Hepatocyte (in vitro differentiated cells): ENCODE data around the gene AKR1C8. TPM values are rescaled to one million over a fixed set of nuclear protein-coding genes. Genes with fewer than 3 reads are reported as not detected.

Source experiments
- DNase-seq: peaks from one replicate; pipeline ENCODE4 v3.0.0-alpha.2; 2016; ENCODE audit warnings: low spot score
- H2AFZ ChIP-seq: fragments of 200-600 bp; sonication (generic); 2 replicates; pipeline ENCODE4 v1.6.0; 2016; ENCODE audit warnings: antibody characterized with exemption, mild to moderate bottlenecking
- H3K27ac ChIP-seq: fragments of 200-600 bp; sonication (generic); 2 replicates; pipeline ENCODE4 v1.5.1; 2016; ENCODE audit warnings: mild to moderate bottlenecking
- H3K27me3 ChIP-seq: fragments of 200-600 bp; sonication (generic); 2 replicates; pipeline ENCODE4 v1.6.1; 2016
- H3K36me3 ChIP-seq: fragments of 200-600 bp; sonication (generic); replicated peaks from 2 replicates; pipeline ENCODE4 v1.5.1; 2016; ENCODE audit warnings: low read depth; ENCODE audit not compliant: insufficient read depth
- H3K4me1 ChIP-seq: fragments of 200-600 bp; sonication (generic); 2 replicates; pipeline ENCODE4 v1.5.1; 2016; ENCODE audit warnings: mild to moderate bottlenecking, moderate library complexity; ENCODE audit not compliant: insufficient read depth
- H3K4me2 ChIP-seq: fragments of 200-600 bp; sonication (generic); 2 replicates; pipeline ENCODE4 v1.6.0; 2016
- H3K4me3 ChIP-seq: fragments of 200-600 bp; sonication (generic); 2 replicates; pipeline ENCODE4 v1.5.1; 2016; ENCODE audit warnings: mild to moderate bottlenecking
- H3K79me2 ChIP-seq: fragments of 200-600 bp; sonication (generic); 2 replicates; pipeline ENCODE4 v1.6.0; 2017; ENCODE audit warnings: mild to moderate bottlenecking
- H3K9me2 ChIP-seq: fragments of 200-600 bp; sonication (generic); replicated peaks from 2 replicates; pipeline ENCODE4 v1.6.0; 2017; ENCODE audit warnings: mild to moderate bottlenecking; ENCODE audit not compliant: insufficient read depth
- H3K9me3 ChIP-seq: fragments of 200-600 bp; sonication (generic); 2 replicates; pipeline ENCODE4 v1.5.1; 2016; ENCODE audit warnings: low read depth, mild to moderate bottlenecking
- H4K20me1 ChIP-seq: fragments of 200-600 bp; sonication (generic); 2 replicates; pipeline ENCODE4 v1.6.0; 2016; ENCODE audit warnings: mild to moderate bottlenecking; ENCODE audit not compliant: insufficient read depth, poor library complexity, severe bottlenecking
- EZH2 ChIP-seq: fragments of 200-600 bp; sonication (generic); IDR thresholded peaks from 2 replicates; pipeline ENCODE4 v1.6.1; 2016; ENCODE audit warnings: antibody characterized with exemption, mild to moderate bottlenecking, borderline replicate concordance
- EZH2phosphoT487 ChIP-seq: fragments of 200-600 bp; sonication (generic); IDR thresholded peaks from one replicate; pipeline ENCODE4 v1.6.1; 2018; ENCODE audit warnings: antibody characterized with exemption, mild to moderate bottlenecking, low read depth, moderate library complexity; ENCODE audit not compliant: unreplicated experiment, severe bottlenecking
- WGBS: methylation state at CpG from one replicate; pipeline ENCODE4 v1.1.6; 2016; ENCODE audit warnings: low lambda C conversion rate; ENCODE audit errors: missing lambda C conversion rate; 5-methylcytosine and 5-hydroxymethylcytosine counted together
- polyA plus RNA-seq: library from polyadenylated mRNA; unstranded; fragments of >200 nt; fragmentation: Nextera tagmentation; extraction: Ambion mirVana; gene quantifications from 2 replicates; pipeline ENCODE4 v1.2.1, GENCODE V29; 2016
- total RNA-seq: library from RNA; depleted of rRNA; stranded (reverse); fragments of >200 nt; gene quantifications from 2 replicates; pipeline ENCODE4 v1.2.3, GENCODE V29; 2014
- TF ChIP-seq, protein P1 (sequence below): fragments of 200-600 bp; sonication (generic); IDR thresholded peaks from 2 replicates; pipeline ENCODE4 v1.5.1; 2016; ENCODE audit warnings: antibody characterized with exemption, mild to moderate bottlenecking; ENCODE audit not compliant: poor library complexity

Gene AKR1C8
- total RNA-seq (not detected in 2 replicates), polyA plus RNA-seq (0.19 TPM in 1 of 2 replicates, not detected in the other)

DNA sequence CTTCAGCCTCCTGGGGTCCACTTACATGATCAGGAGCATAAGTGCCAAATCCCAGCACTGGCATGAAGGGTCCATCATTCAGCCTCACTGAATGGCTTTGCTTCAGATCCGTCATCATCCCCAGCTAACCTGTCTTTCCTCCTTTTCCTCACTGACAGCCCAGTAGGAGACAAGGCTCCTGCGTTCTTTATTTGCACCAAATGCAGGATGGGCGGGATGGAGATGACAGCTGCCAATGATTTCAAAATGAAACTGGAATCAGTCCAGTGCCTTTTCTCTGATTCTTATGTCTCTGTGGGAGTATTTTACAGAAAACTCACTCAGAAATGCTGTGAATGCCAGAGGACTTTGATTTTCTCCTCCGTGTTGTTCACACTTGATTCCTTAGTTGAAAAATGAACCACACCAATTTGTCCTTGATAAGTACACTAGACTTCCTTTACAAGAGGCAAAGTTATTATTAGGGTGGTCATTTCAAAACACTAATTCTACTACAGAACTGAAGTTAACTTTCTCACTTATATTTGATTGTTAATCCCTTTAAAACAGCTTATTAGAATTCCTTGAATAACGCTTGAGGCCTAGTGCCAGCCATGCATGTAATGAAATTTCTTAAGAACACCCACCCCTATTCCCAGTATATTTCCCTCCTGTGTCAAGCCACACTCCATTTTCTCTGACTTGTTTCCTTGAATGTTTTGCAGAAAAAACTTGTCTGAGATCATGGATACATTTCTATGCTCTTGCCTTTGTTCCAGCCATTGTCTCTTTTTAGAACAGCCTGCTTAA, at the start of gene AKR1C8:
TSS of gene AKR1C8 (minus strand) at position 164 of the 789 bp plus-strand sequence. CDS start at position 118, 46 bp downstream.
- H3K9me2 ChIP-seq, result no peaks in the 10 kb centered on the region
- 81% methylated on average over 5 of the region's 5 CpGs for WGBS
- no peaks in the 10 kb centered on the region for H3K4me1 ChIP-seq
- DNase-seq, result no peak
- TF ChIP-seq EZH2phosphoT487 (no peak), EZH2 (no peak)
- TF ChIP-seq, protein P1, sequence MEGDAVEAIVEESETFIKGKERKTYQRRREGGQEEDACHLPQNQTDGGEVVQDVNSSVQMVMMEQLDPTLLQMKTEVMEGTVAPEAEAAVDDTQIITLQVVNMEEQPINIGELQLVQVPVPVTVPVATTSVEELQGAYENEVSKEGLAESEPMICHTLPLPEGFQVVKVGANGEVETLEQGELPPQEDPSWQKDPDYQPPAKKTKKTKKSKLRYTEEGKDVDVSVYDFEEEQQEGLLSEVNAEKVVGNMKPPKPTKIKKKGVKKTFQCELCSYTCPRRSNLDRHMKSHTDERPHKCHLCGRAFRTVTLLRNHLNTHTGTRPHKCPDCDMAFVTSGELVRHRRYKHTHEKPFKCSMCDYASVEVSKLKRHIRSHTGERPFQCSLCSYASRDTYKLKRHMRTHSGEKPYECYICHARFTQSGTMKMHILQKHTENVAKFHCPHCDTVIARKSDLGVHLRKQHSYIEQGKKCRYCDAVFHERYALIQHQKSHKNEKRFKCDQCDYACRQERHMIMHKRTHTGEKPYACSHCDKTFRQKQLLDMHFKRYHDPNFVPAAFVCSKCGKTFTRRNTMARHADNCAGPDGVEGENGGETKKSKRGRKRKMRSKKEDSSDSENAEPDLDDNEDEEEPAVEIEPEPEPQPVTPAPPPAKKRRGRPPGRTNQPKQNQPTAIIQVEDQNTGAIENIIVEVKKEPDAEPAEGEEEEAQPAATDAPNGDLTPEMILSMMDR, result no peak
- H3K27me3 ChIP-seq, result no peaks in the 10 kb centered on the region
- H3K4me2 ChIP-seq, result no peak within 1 kb of the TSS
- H2AFZ ChIP-seq, result no peak within 1 kb of the TSS
- no peak within 1 kb of the TSS for H3K4me3 ChIP-seq
- H3K27ac ChIP-seq, result no peak within 1 kb of the TSS
- H4K20me1 ChIP-seq, result no peaks in the 10 kb centered on the region
- no peaks in the 10 kb centered on the region for H3K9me3 ChIP-seq
- H3K79me2 ChIP-seq, result no peaks in the 10 kb centered on the region
- no peaks in the 10 kb centered on the region for H3K36me3 ChIP-seq

DNA sequence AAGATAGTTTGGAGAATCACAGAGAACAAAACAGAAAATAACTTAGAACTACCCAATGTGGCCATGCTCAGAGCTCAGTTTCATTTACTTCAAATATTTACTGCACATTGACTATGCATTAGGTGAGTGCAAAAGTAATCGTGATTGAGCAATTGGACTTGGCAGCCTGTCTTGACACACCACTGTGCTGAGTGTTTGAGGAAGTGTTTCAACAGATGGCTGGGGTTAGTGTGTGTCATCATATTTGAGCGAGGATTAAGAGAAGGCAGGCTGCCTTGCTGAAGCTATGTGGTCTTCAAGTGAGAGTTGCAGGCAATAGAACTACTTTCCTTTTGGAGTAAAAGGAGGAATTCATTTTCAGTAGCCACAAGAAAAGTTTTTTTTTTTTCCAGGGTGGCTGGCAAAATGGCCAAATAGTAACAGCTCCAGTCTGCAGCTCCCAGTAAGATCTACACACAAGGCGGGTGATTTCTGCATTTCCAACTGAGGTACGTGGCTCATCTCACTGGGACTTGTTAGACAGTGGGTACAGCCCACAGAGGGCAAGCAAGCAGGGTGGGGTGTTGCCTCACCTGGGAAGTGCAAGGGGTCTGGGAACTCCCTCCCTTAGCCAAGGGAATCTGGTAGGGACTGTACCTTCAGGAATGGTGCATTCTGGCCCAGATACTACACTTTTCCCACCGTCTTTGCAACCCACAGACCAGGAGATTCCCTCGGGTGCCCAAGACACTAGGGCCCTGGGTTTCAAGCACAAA, 49.3 kb upstream of the AKR1C8 start:
- Histone ChIP-seq H3K9me3 (no peaks in the 10 kb centered on the region), H2AFZ (no peak overlapping the region), H3K4me1 (no peaks in the 10 kb centered on the region), H3K4me3 (no peak overlapping the region), H3K79me2 (no peaks in the 10 kb centered on the region), H3K27me3 (no peaks in the 10 kb centered on the region), H4K20me1 (no peaks in the 10 kb centered on the region), H3K4me2 (peak overlapping the region; percentile 21), H3K36me3 (no peaks in the 10 kb centered on the region), H3K27ac (peak overlapping the region; percentile 13), H3K9me2 (no peaks in the 10 kb centered on the region)
- DNase-seq, result peak; percentile 65
- TF ChIP-seq, protein P1, result no peak
- TF ChIP-seq EZH2 (no peak), EZH2phosphoT487 (no peak)
- WGBS, result 73% methylated on average over 6 of the region's 6 CpGs

DNA sequence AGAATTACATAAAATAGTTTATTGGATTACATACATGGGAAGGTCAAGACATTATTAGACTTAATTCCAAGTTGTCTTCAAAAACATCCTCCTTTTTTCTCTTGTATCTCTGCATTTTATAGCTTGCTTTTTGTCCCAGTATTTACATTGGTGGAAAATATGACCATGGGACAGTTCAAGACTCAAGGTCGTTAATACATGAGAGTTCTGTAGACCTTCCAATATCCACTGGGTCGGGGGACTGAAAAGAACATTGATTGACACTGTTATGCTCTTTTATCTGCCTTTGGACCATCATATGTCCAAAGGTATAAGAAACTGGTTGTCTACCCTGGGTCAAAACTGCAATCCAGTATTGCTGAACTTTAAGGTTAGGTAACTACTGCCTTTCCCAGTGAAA, 48.4 kb upstream of the AKR1C8 start:
- 73% methylated on average over 2 of the region's 2 CpGs for WGBS
- Histone ChIP-seq H4K20me1 (no peaks in the 10 kb centered on the region), H3K27ac (peak overlapping the region; percentile 13), H3K4me3 (no peak overlapping the region), H3K36me3 (no peaks in the 10 kb centered on the region), H3K27me3 (no peaks in the 10 kb centered on the region), H3K9me2 (no peaks in the 10 kb centered on the region), H3K9me3 (no peaks in the 10 kb centered on the region), H3K4me1 (no peaks in the 10 kb centered on the region), H3K79me2 (no peaks in the 10 kb centered on the region), H2AFZ (no peak overlapping the region), H3K4me2 (no peak overlapping the region)
- TF ChIP-seq, protein P1, result no peak
- no peak for TF ChIP-seq EZH2
- TF ChIP-seq EZH2phosphoT487, result no peak
- no peak for DNase-seq
